Activated T-cell treated with anti-CD3 and anti-CD28 coated beads, Interleukin-2, amount 50 U/mL, for 48 hours (primary cell): ENCODE data around the gene TIAM1.

Experiments used
- DNase-seq, 2 experiments: peaks; one replicate each; pipeline ENCODE4 v3.0.0-alpha.2; 2020

TIAM1 gene

DNA sequence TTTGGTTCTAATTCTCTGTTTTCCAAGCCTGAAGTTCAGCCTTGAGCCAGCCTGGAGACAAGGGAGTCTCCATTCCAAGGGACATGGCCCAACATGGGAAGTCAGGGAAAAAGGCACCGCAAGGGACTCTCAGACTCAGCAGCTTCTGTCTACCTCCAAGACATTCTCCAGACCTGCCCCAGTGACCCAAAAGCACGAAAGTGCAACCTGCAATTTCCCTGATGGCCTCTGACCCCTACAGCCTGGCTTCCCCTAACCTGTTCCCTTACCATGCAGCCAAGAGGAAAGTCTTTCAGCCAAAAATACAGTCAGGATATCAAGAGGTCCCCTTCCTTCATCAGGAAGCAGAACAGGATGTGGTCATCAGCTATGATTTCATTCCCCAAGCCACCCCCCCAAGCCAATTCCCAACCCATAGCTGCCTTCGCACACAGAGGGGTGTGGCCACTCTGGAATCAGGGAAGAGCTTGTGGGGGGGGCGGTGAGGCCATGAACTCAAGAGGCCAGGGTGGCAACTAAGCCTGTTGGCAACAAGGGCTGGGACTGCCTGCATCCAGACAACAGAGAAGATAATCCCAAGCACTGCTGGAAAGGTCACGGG lies 59.2 kb downstream of the TIAM1 start:
- DNase-seq: no peak

DNA sequence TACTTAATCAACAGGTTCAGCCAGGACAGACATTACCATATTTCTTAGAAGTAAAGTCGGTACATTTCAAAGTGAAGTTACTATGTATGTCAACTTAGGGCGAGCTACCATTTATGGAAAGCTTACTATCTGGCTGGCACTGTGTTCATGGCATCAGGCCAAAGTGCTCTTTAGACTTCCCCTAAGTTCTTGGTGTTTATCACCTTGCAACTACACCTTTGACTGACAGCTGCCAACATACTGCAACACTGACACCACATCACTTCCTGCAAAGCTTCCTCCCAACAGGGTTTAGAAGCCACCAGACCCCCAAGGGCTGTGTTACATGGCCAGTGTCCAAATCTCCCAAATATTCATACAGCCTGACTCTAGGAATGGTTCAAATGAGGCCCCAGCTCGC lies 61.0 kb downstream of the TIAM1 start:
- no peak for DNase-seq

GRCh38 chr21:31282095-31282709 lies 61.9 kb downstream of the TIAM1 start:
- no peak for DNase-seq

DNA sequence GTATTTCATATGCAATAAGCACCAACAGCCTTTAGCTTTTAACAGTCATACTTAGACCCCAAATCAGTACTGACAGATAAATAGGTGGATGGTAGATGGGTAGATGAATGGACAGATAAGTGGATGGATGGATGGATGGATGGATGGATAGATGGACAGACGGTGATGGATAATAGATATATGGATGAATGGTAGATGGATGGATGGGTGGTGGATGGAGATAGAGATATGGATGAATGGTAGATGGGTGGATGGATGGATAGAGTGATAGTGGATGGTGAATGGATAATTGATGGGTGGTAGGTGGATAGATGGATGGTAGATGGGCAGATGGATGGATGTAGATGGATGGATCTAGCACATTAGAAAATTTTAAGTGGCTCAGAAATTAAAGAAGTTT lies 62.5 kb downstream of the TIAM1 start:
- DNase-seq: no peak

DNA sequence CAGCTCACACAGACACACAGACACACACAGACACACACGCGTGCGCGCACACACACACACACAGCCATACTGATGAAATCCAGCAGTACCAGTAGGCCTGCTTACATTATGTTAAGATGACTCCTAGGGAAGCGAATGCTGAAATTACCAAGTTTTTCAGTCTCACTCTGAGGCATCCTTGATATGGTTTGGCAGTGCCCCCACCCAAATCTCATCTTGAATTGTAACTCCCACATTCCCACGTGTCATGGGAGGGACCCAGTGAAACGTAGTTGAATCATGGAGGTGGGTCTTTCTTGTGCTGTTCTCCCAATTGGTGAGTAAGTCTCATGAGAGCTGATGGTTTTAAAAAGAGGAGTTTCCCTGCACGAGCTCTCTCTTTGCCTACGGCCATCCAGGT lies 64.1 kb downstream of the TIAM1 start:
- peak; percentile 23 to 30 for DNase-seq

DNA sequence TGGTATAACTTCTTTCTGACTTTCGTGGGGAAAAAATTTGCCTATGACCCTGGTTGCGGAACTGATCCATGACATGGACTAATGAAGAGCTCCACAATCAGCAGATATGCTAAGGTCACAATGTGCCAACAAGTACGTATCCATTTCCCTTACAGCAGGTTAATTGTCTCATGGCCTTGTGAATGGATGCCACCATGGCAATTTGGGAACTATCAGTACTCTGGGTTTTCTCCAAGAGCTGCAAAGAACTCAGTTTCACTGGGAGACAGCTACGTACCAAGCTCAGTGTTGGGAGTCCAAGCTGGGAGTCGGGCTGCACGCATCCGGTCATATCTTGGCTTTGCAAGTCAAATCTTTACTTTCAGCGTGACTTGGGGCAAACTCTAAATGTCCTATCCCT lies 64.8 kb downstream of the TIAM1 start:
- no peak for DNase-seq

GRCh38 chr21:31278511-31279130 lies 65.4 kb downstream of the TIAM1 start:
- DNase-seq: no peak

DNA sequence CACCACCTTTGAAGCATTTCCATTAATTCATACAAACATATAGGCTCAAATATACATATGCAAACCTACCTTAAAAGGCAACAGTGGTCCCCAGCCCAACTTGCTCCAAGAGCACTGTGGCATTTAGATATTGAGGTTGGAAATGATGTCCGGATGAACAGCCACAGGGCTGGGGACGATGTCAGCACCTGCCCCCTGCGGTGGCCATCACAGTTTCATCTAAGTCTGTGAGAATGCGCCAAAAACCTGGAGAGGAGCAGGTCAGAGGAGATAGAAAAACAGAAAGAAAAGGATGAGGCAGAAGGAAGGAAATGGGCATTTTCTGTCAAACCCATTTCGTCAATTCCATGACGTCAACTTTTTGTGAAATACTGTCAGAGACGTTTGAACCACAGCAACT lies 67.4 kb downstream of the TIAM1 start:
- DNase-seq: no peak

DNA sequence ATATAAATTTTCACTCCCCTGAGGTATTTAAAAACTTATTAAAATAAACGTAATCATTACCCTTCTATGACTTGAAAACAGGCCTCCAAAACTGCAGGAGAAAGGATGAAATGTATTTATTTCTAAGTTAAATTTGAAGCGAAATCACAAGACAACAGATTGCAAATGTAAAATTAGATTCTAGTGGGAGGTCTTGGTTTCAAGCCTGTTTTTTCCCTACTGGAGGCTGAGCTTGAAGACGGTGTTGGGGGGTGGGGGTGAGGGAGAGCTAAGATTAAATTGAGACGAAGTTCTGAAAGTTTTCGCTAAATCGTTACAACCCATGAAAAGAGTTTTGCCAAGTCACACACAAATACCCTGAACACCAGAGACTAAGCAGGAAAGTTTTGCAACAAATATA lies 68.2 kb downstream of the TIAM1 start:
- no peak for DNase-seq

GRCh38 chr21:31273278-31273677 lies 70.8 kb downstream of the TIAM1 start:
- DNase-seq: peak; percentile 27 to 41

DNA sequence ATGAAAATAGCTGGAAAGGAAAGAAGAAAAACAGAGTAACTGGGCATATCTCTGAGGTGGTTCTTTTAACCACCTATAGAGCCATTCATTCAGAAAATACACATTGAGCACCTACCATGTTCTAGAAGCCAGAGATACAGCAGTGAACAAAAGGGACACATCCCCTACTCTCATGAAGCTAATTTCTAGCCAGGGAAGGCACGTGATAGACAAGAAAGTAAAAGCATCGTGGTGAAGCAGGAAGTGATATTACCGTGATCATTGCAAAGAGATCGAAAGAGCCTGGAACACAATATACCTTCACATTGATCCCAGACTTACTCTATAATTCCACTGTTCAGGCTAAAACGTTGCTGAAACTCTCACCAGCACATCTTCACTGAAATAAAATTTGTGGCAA lies 76.0 kb downstream of the TIAM1 start:
- DNase-seq: no peak

DNA sequence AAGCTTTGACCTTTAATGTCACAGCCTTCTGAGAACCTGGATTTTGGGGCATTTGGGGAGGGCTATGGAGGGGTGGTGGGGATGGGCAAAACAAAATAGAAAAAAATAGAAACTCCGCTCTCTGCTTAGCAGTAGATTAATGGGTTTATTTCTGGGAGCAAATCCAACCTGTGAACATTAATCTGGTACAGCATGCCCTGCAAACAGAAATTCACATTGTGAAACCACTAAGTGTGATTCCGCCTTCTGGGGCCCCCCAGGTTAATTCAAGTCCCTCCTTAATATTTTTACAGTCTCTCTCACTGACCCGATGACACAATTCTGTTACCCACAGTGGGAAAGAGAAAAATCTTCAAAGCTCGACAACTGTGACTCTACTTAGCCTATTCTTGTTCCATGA lies 76.4 kb downstream of the TIAM1 start:
- no peak for DNase-seq

- DNase-seq: no peak
Measured at GRCh38 chr21:31266241-31266640, 77.8 kb downstream of the TIAM1 start.

- no peak for DNase-seq
Measured at GRCh38 chr21:31265366-31266013, 78.6 kb downstream of the TIAM1 start.

DNA sequence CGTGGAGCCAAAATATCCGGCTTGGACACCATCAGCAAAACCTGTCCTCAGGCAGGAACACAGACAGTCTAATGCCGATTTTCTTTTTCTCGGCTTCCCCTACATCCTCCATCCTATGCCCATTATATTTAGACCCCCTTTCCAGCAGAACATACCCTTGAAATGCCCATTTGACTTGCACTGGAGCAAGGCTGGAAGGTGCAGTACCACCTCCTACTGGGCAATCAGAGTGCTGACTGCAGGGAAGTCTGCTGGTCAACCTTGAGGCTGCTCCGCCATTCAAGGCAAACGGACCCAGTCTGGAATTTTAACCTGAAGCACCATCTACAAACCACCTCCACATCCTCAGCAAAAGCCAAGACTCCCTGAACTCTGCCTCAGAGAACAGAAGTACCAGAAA lies 79.5 kb downstream of the TIAM1 start:
- no peak for DNase-seq

DNA sequence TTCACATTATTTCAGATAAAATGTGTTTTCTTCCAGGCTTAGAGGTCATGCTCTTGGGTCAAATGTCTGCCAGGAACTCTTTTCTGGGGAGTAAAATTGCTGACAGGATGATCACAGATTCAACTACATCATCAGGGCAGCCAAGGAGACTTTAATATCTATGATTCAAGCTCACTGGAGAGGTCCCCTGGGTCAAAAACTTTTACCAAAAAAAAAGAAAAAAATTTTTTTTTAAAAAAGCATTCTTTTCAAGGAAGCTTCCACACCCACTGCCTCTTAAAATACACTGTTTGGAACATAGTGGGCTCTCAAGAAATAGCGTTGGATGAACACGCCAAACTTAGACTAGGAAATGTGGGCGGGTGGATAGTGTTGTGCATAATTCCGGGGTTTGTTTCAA lies 81.3 kb downstream of the TIAM1 start:
- no peak for DNase-seq

- DNase-seq: no peak
Measured at GRCh38 chr21:31261759-31262158, 82.3 kb downstream of the TIAM1 start.

DNA sequence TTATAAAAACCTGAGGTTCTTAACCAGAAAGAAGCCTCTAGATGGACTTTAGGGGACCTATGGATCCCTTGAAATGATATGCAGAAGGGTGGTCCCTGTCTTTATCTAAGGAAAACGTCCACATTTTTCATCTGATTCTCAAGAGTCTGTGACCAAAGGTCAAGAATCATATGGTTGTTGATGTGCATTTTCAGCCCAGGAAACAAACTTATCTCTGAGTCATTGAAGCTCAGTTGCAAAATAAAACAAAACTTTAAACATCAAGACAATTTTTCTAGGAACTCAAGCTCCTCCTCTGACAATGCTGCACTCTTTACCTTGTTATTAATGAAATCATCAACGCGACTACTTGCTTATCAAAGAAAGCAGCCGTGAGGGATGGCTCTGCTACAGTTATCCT lies 83.3 kb downstream of the TIAM1 start:
- DNase-seq: no peak

- DNase-seq: no peak
Measured at GRCh38 chr21:31258073-31258472, 86.0 kb downstream of the TIAM1 start.

GRCh38 chr21:31257265-31257664 lies 86.8 kb downstream of the TIAM1 start:
- DNase-seq: no peak

DNA sequence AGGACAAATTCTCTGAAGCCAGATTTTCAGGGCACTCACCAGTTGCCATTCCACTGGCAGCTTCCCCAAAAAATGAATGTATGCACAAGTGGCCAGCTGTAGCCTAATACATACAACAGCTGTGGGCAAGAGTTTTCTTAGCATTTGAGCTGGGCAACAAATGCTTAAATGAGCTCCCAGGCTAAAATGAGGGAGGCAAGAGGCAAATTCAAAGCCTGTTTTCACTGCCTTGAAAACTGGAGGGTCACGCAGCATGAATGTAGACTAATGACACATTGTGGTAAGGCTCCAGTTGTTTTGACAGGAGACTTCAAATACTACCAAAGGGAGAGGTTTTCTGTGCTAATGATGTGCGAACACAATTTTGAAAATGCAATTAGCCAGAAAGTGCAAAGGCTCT lies 88.2 kb downstream of the TIAM1 start:
- DNase-seq: no peak

GRCh38 chr21:31255036-31255435 lies 89.0 kb downstream of the TIAM1 start:
- no peak for DNase-seq

DNA sequence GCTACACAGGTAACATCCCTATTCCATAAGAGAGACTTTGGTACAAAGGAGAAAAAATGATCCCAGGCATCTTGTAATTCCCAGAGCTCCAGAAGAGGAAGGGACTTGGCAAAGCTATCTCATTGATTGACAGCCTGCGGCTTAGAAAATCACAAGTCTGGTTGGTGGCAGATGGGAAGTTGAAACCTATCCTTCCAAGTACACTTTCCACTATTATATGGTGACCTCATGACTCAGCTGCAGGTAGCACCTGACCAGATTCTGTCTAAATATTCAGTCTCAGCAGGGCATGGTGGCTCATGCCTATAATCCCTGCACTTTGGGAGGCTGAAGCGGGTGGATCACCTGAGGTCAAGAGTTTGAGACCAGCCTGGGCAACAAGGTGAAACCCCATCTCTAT lies 89.9 kb downstream of the TIAM1 start:
- DNase-seq: no peak

DNA sequence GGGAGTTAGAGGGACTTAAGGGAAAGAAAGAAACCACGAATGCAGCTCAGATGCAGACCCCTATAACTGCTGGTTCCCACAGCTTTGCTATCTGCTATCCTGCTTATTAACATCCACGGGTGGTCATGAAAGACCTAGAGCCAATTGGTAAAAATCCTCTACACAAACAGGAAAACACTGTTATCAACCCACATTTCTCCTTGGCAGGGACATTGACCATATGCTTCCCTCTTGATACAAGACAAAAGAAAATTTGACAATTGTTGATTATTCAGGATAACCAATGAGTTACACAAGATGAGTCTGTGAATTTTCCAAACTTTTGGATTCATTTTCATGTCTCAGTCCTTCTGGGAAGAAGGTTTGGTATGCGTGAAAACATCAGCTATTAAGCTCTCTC lies 90.4 kb downstream of the TIAM1 start:
- no peak for DNase-seq
